ENCODE data around the gene ZKSCAN4. TPM values are rescaled to one million over a fixed set of nuclear protein-coding genes. Genes with fewer than 3 reads are reported as not detected.
A peak's percentile ranks its signal among the peaks of the same experiment; 100 is the strongest.

The ZKSCAN4 gene
- total RNA-seq, 1 donor from 2014 or later = 10.6 TPM

- DNase-seq (ENCODE audit: low spot score) = no peak
- Mint-ChIP-seq H3K27ac (ENCODE audit: unreplicated experiment) (no peak overlapping the region), H3K4me1 (ENCODE audit: unreplicated experiment) (peaks cover 25% of the 10 kb centered on the region), H3K27me3 (ENCODE audit: unreplicated experiment) (peaks cover 17% of the 10 kb centered on the region), H3K9me3 (ENCODE audit: unreplicated experiment) (no peaks in the 10 kb centered on the region), H3K4me3 (ENCODE audit: unreplicated experiment) (peak overlapping the region; percentile 42), H3K36me3 (ENCODE audit: low read depth, unreplicated experiment) (no peaks in the 10 kb centered on the region)
- TF ChIP-seq, protein P1, sequence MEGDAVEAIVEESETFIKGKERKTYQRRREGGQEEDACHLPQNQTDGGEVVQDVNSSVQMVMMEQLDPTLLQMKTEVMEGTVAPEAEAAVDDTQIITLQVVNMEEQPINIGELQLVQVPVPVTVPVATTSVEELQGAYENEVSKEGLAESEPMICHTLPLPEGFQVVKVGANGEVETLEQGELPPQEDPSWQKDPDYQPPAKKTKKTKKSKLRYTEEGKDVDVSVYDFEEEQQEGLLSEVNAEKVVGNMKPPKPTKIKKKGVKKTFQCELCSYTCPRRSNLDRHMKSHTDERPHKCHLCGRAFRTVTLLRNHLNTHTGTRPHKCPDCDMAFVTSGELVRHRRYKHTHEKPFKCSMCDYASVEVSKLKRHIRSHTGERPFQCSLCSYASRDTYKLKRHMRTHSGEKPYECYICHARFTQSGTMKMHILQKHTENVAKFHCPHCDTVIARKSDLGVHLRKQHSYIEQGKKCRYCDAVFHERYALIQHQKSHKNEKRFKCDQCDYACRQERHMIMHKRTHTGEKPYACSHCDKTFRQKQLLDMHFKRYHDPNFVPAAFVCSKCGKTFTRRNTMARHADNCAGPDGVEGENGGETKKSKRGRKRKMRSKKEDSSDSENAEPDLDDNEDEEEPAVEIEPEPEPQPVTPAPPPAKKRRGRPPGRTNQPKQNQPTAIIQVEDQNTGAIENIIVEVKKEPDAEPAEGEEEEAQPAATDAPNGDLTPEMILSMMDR (IDR thresholded peaks at IDR 0.05; ENCODE audit: unreplicated experiment) = no peak
These were observed 42.1 kb downstream of the ZKSCAN4 start for GRCh38 chr6:28209753-28210535.

GRCh38 chr6:28208111-28208659 is 43.9 kb downstream of the ZKSCAN4 start:
- H3K4me1 Mint-ChIP-seq (ENCODE audit: unreplicated experiment) = peaks cover 25% of the 10 kb centered on the region

GRCh38 chr6:28207510-28208110 is 44.5 kb downstream of the ZKSCAN4 start:
- Mint-ChIP-seq H3K27ac (ENCODE audit: unreplicated experiment) (peak overlapping the region; percentile 27), H3K4me3 (ENCODE audit: unreplicated experiment) (peak overlapping the region; percentile 90), H3K9me3 (ENCODE audit: unreplicated experiment) (no peaks in the 10 kb centered on the region), H3K27me3 (ENCODE audit: unreplicated experiment) (peaks cover 14% of the 10 kb centered on the region), H3K4me1 (ENCODE audit: unreplicated experiment) (peaks cover 24% of the 10 kb centered on the region), H3K36me3 (ENCODE audit: low read depth, unreplicated experiment) (no peaks in the 10 kb centered on the region)
- TF ChIP-seq, protein P1 (IDR thresholded peaks at IDR 0.05; ENCODE audit: unreplicated experiment) = no peak
- peak; percentile 65 for DNase-seq (ENCODE audit: low spot score)

More at GRCh38 chr6:28208111-28208659, 43.9 kb downstream of the ZKSCAN4 start:
- Mint-ChIP-seq H3K36me3 (ENCODE audit: low read depth, unreplicated experiment) (no peaks in the 10 kb centered on the region), H3K9me3 (ENCODE audit: unreplicated experiment) (no peaks in the 10 kb centered on the region), H3K27me3 (ENCODE audit: unreplicated experiment) (peaks cover 17% of the 10 kb centered on the region), H3K4me3 (ENCODE audit: unreplicated experiment) (peak overlapping the region; percentile 90), H3K27ac (ENCODE audit: unreplicated experiment) (no peak overlapping the region)
- no peak for DNase-seq (ENCODE audit: low spot score)
- TF ChIP-seq, protein P1 (IDR thresholded peaks at IDR 0.05; ENCODE audit: unreplicated experiment) = no peak

GRCh38 chr6:28206928-28207509 is 45.0 kb downstream of the ZKSCAN4 start:
- H3K36me3 Mint-ChIP-seq (ENCODE audit: low read depth, unreplicated experiment) = no peaks in the 10 kb centered on the region
- TF ChIP-seq, protein P1 (IDR thresholded peaks at IDR 0.05; ENCODE audit: unreplicated experiment) = no peak
- DNase-seq (ENCODE audit: low spot score) = no peak
- no peaks in the 10 kb centered on the region for H3K9me3 Mint-ChIP-seq (ENCODE audit: unreplicated experiment)
- no peak overlapping the region for H3K27ac Mint-ChIP-seq (ENCODE audit: unreplicated experiment)
- peaks cover 18% of the 10 kb centered on the region for H3K4me1 Mint-ChIP-seq (ENCODE audit: unreplicated experiment)
- peaks cover 8% of the 10 kb centered on the region for H3K27me3 Mint-ChIP-seq (ENCODE audit: unreplicated experiment)
- H3K4me3 Mint-ChIP-seq (ENCODE audit: unreplicated experiment) = peak overlapping the region; percentile 90
